HEK293 (cell line): ENCODE measurements around the gene RAC3.

Experiments used
- CTCF ChIA-PET: fragments of 350-600 bp; formaldehyde crosslinking; extraction: SDS; loops from one replicate; lab custom pipeline; 2021; ENCODE audit warnings: antibody characterized with exemption; lab: Yijun Ruan, JAX
- POLR2A ChIA-PET: fragments of 300-600 bp; formaldehyde crosslinking; extraction: SDS; loops from one replicate; lab custom pipeline; 2020; ENCODE audit warnings: antibody characterized with exemption, inconsistent platforms; lab: Yijun Ruan, JAX
- H3K27ac ChIP-seq: fragments of 200-500 bp; sonication (Bioruptor generic); 2 replicates; pipeline ENCODE4 v1.5.1; 2014; ENCODE audit warnings: low read depth, low read length, control low read depth, inconsistent platforms; ENCODE audit errors: extremely low read depth
- H3K36me3 ChIP-seq, 2 experiments: fragments of 200-500 bp in 1 of 2; sonication (Bioruptor generic) in 1 of 2; 1 replicate in 1 of 2; 2 replicates in 1 of 2; pipeline ENCODE4 v1.5.1; 2014 to 2017; ENCODE audit warnings: inconsistent platforms in 2 of 2, low read length in 2 of 2; ENCODE audit not compliant: control insufficient read depth in 2 of 2, insufficient read depth in 1 of 2
- H3K4me1 ChIP-seq: fragments of 200-500 bp; sonication (Bioruptor generic); 2 replicates; pipeline ENCODE4 v1.5.1; 2014; ENCODE audit warnings: mild to moderate bottlenecking, low read length, inconsistent platforms; ENCODE audit not compliant: control insufficient read depth, insufficient read depth
- H3K4me3 ChIP-seq: 2 replicates; pipeline ENCODE4 v1.5.1; 2011; ENCODE audit warnings: low read depth, mild to moderate bottlenecking, control low read depth, low read length, moderate library complexity
- H3K9me3 ChIP-seq: fragments of 200-500 bp; sonication (Bioruptor generic); 2 replicates; pipeline ENCODE4 v1.5.1; 2014; ENCODE audit warnings: low read depth, low read length, inconsistent platforms; ENCODE audit not compliant: control insufficient read depth, insufficient read depth
- GLI4 ChIP-seq: fragments of 450-650 bp; formaldehyde crosslinking; IDR thresholded peaks from 2 replicates; pipeline ENCODE4 v1.5.1; 2016; ENCODE audit warnings: missing biosample characterization, missing genetic modification characterization
- GLIS1 ChIP-seq: fragments of 450-650 bp; formaldehyde crosslinking; IDR thresholded peaks from 2 replicates; pipeline ENCODE4 v1.5.1; 2016; ENCODE audit warnings: missing biosample characterization, missing genetic modification characterization
- GLIS2 ChIP-seq: fragments of 450-650 bp; formaldehyde crosslinking; IDR thresholded peaks from 2 replicates; pipeline ENCODE4 v1.5.1; 2016; ENCODE audit warnings: missing biosample characterization, missing genetic modification characterization
- KLF16 ChIP-seq: fragments of 450-650 bp; formaldehyde crosslinking; IDR thresholded peaks from 2 replicates; pipeline ENCODE4 v1.5.1; 2017; ENCODE audit warnings: missing biosample characterization, missing genetic modification characterization
- SP3 ChIP-seq: fragments of 450-650 bp; formaldehyde crosslinking; IDR thresholded peaks from 2 replicates; pipeline ENCODE4 v1.5.1; 2016; ENCODE audit warnings: missing biosample characterization, missing genetic modification characterization
- SP7 ChIP-seq: fragments of 450-650 bp; formaldehyde crosslinking; IDR thresholded peaks from 2 replicates; pipeline ENCODE4 v1.5.1; 2016; ENCODE audit warnings: missing biosample characterization, missing genetic modification characterization
- YY2 ChIP-seq: fragments of 450-650 bp; formaldehyde crosslinking; IDR thresholded peaks from 2 replicates; pipeline ENCODE4 v1.5.1; 2016; ENCODE audit warnings: missing biosample characterization, missing genetic modification characterization
- ZFHX2 ChIP-seq: fragments of 450-650 bp; formaldehyde crosslinking; conservative IDR thresholded peaks from 2 replicates; pipeline ENCODE4 v1.5.1; 2016; ENCODE audit warnings: missing biosample characterization, missing genetic modification characterization
- ZFP69B ChIP-seq: fragments of 450-650 bp; formaldehyde crosslinking; IDR thresholded peaks from 2 replicates; pipeline ENCODE4 v1.5.1; 2016; ENCODE audit warnings: missing biosample characterization, missing genetic modification characterization
- ZNF19 ChIP-seq: fragments of 450-650 bp; formaldehyde crosslinking; IDR thresholded peaks from 2 replicates; pipeline ENCODE4; 2016; ENCODE audit warnings: missing biosample characterization, missing genetic modification characterization, low read depth
- ZNF2 ChIP-seq: fragments of 450-650 bp; formaldehyde crosslinking; IDR thresholded peaks from 2 replicates; pipeline ENCODE4 v1.5.1; 2016; ENCODE audit warnings: missing biosample characterization, missing genetic modification characterization
- ZNF211 ChIP-seq: fragments of 450-650 bp; formaldehyde crosslinking; IDR thresholded peaks from 2 replicates; pipeline ENCODE4 v1.5.1; 2016; ENCODE audit warnings: low read depth, missing biosample characterization, missing genetic modification characterization
- ZNF280C ChIP-seq: fragments of 450-650 bp; formaldehyde crosslinking; IDR thresholded peaks from 2 replicates; pipeline ENCODE4 v1.5.1; 2016; ENCODE audit warnings: missing biosample characterization, missing genetic modification characterization
- ZNF311 ChIP-seq: fragments of 450-650 bp; formaldehyde crosslinking; IDR thresholded peaks from 2 replicates; pipeline ENCODE4 v1.5.1; 2017; ENCODE audit warnings: missing biosample characterization, missing genetic modification characterization, borderline replicate concordance
- ZNF335 ChIP-seq: fragments of 450-650 bp; formaldehyde crosslinking; conservative IDR thresholded peaks from 2 replicates; pipeline ENCODE4 v1.5.1; 2016; ENCODE audit warnings: missing biosample characterization, missing genetic modification characterization
- ZNF423 ChIP-seq: fragments of 450-650 bp; formaldehyde crosslinking; IDR thresholded peaks from 2 replicates; pipeline ENCODE4 v1.5.1; 2016; ENCODE audit warnings: missing biosample characterization, missing genetic modification characterization
- ZNF426 ChIP-seq: fragments of 450-650 bp; formaldehyde crosslinking; IDR thresholded peaks from 2 replicates; pipeline ENCODE4 v1.5.1; 2017; ENCODE audit warnings: missing biosample characterization, missing genetic modification characterization, mild to moderate bottlenecking, inconsistent platforms, moderate library complexity
- ZNF48 ChIP-seq: fragments of 450-650 bp; formaldehyde crosslinking; IDR thresholded peaks from 2 replicates; pipeline ENCODE4 v1.5.1; 2016; ENCODE audit warnings: missing biosample characterization, missing genetic modification characterization
- ZNF544 ChIP-seq: fragments of 450-650 bp; formaldehyde crosslinking; IDR thresholded peaks from 2 replicates; pipeline ENCODE4 v1.5.0; 2017; ENCODE audit warnings: missing biosample characterization, missing genetic modification characterization
- ZNF561 ChIP-seq: fragments of 450-650 bp; IDR thresholded peaks from 2 replicates; pipeline ENCODE4 v1.5.1; 2018; ENCODE audit warnings: missing biosample characterization, missing genetic modification characterization, borderline replicate concordance
- ZNF629 ChIP-seq: fragments of 450-650 bp; formaldehyde crosslinking; IDR thresholded peaks from 2 replicates; pipeline ENCODE4 v1.5.1; 2017; ENCODE audit warnings: missing biosample characterization, missing genetic modification characterization
- ZNF692 ChIP-seq: fragments of 450-650 bp; formaldehyde crosslinking; IDR thresholded peaks from 2 replicates; pipeline ENCODE4 v1.5.1; 2016; ENCODE audit warnings: missing biosample characterization, missing genetic modification characterization
- ZNF777 ChIP-seq: fragments of 450-650 bp; formaldehyde crosslinking; IDR thresholded peaks from 2 replicates; pipeline ENCODE4 v1.5.1; 2017; ENCODE audit warnings: missing biosample characterization, missing genetic modification characterization, borderline replicate concordance
- ZNF837 ChIP-seq: fragments of 450-650 bp; formaldehyde crosslinking; IDR thresholded peaks from 2 replicates; pipeline ENCODE4 v1.5.1; 2016; ENCODE audit warnings: missing biosample characterization, missing genetic modification characterization
- ZSCAN18 ChIP-seq: fragments of 450-650 bp; formaldehyde crosslinking; IDR thresholded peaks from 2 replicates; pipeline ENCODE4 v1.5.1; 2016; ENCODE audit warnings: missing biosample characterization, missing genetic modification characterization
- TF ChIP-seq, protein P1 (sequence below): fragments of 450-650 bp; formaldehyde crosslinking; IDR thresholded peaks from 2 replicates; pipeline ENCODE4 v1.5.1; 2016; ENCODE audit warnings: missing biosample characterization, missing genetic modification characterization, low read depth

RAC3 gene

GRCh38 chr17:82055965-82056728 lies 24.7 kb downstream of the RAC3 start:
- POLR2A ChIA-PET = interaction anchor here (0.6 to 14.2 kb wide), 8 partner anchors 10 to 481 kb away, joined by 3 to 96 read pairs (median 4); partner anchors contain the start of genes DCXR and RAC3
- Histone ChIP-seq H3K4me3 (no peak overlapping the region), H3K9me3 (no peaks in the 10 kb centered on the region), H3K36me3 (peaks cover 3 to 82% of the 10 kb centered on the region in 2 experiments; a peak in 2 of 3 replicates)
- TF ChIP-seq SP3 (tag by site-specific recombination) = no peak
- peak; percentile 93 for TF ChIP-seq ZFP69B (tag by site-specific recombination)
- TF ChIP-seq ZNF692 (tag by site-specific recombination) = peak; percentile 87
- TF ChIP-seq, all 188 proteins: peak for 2
- Histone ChIP-seq H3K4me1 (peaks cover 4% of the 10 kb centered on the region; the same call in 1 of the 2 replicates), H3K27ac (peak overlapping the region; percentile 64)
- CTCF ChIA-PET = interaction anchor here (0.9 to 1.7 kb wide), 3 partner anchors 14 to 26 kb away, joined by 4 to 9 read pairs (median 5); partner anchors contain the start of gene DCXR

- H3K4me1 ChIP-seq = peaks cover 4% of the 10 kb centered on the region; the same call in 1 of the 2 replicates
- no peak overlapping the region for H3K4me3 ChIP-seq
- ChIA-PET POLR2A (interaction anchor here (0.8 to 14.2 kb wide), 7 partner anchors 11 to 46 kb away, joined by 3 to 96 read pairs (median 6); partner anchors contain the start of genes DCXR and RAC3), CTCF (interaction anchor here (0.7 to 1.7 kb wide), 4 partner anchors 14 to 41 kb away, joined by 4 to 9 read pairs (median 5); partner anchors contain the start of gene DCXR)
- H3K36me3 ChIP-seq = peaks cover 3 to 89% of the 10 kb centered on the region in 2 experiments; a peak in 2 of 3 replicates
- peak overlapping the region; percentile 64 for H3K27ac ChIP-seq
- H3K9me3 ChIP-seq = no peaks in the 10 kb centered on the region
- TF ChIP-seq ZNF544 (tag by site-specific recombination) = no peak
- peak; percentile 46 for TF ChIP-seq GLIS1 (tag by site-specific recombination)
- no peak for TF ChIP-seq ZNF311 (tag by site-specific recombination)
- TF ChIP-seq ZNF48 (tag by site-specific recombination) = no peak
- no peak for TF ChIP-seq ZNF837 (tag by site-specific recombination)
- no peak for TF ChIP-seq ZNF211 (tag by site-specific recombination)
- no peak for TF ChIP-seq KLF16 (tag by site-specific recombination)
- no peak for TF ChIP-seq ZNF335 (tag by site-specific recombination)
- no peak for TF ChIP-seq GLI4
- no peak for TF ChIP-seq ZSCAN18 (tag by site-specific recombination)
- TF ChIP-seq ZNF280C (tag by site-specific recombination) = no peak
- TF ChIP-seq ZFHX2 (tag by site-specific recombination) = peak; percentile 33; the same call in 1 of the 2 replicates
- TF ChIP-seq, protein P1, sequence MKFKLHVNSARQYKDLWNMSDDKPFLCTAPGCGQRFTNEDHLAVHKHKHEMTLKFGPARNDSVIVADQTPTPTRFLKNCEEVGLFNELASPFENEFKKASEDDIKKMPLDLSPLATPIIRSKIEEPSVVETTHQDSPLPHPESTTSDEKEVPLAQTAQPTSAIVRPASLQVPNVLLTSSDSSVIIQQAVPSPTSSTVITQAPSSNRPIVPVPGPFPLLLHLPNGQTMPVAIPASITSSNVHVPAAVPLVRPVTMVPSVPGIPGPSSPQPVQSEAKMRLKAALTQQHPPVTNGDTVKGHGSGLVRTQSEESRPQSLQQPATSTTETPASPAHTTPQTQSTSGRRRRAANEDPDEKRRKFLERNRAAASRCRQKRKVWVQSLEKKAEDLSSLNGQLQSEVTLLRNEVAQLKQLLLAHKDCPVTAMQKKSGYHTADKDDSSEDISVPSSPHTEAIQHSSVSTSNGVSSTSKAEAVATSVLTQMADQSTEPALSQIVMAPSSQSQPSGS (tag by site-specific recombination) = no peak
- no peak for TF ChIP-seq ZNF2 (tag by site-specific recombination)
- peak; percentile 17; the same call in 1 of the 2 replicates for TF ChIP-seq GLIS2 (tag by site-specific recombination)
- no peak for TF ChIP-seq ZNF426 (tag by site-specific recombination)
- no peak for TF ChIP-seq ZNF561 (tag by site-specific recombination)
- TF ChIP-seq ZNF19 (tag by site-specific recombination) = no peak
- TF ChIP-seq ZNF423 (tag by site-specific recombination) = peak; percentile 64
- TF ChIP-seq SP7 = no peak
- TF ChIP-seq YY2 (tag by site-specific recombination) = no peak
- TF ChIP-seq ZNF629 = no peak
- no peak for TF ChIP-seq ZNF777 (tag by site-specific recombination)
Measured at GRCh38 chr17:82056729-82057621, 25.5 kb downstream of the RAC3 start.
